ENCODE measurements around the gene PLEKHG2.
A peak's percentile ranks its signal among the peaks of the same experiment; 100 is the strongest.

Gene PLEKHG2

GRCh38 chr19:39405958-39406655 is 6.4 kb upstream of the PLEKHG2 start:
- no peak for DNase-seq (ENCODE audit: low read depth)

- no peak for DNase-seq (ENCODE audit: low read depth)
Measured at GRCh38 chr19:39406656-39407409, 5.6 kb upstream of the PLEKHG2 start, which contains the start of gene ZFP36. ZFP36 (plus strand) TSS chr19:39406847; CDS start chr19:39406905, 58 bp downstream.

GRCh38 chr19:39407410-39407659 is 5.1 kb upstream of the PLEKHG2 start:
- DNase-seq (ENCODE audit: low read depth): no peak

GRCh38 chr19:39407660-39408391 is 4.6 kb upstream of the PLEKHG2 start:
- DNase-seq (ENCODE audit: low read depth): no peak

GRCh38 chr19:39408392-39409207 is 3.9 kb upstream of the PLEKHG2 start:
- no peak for DNase-seq (ENCODE audit: low read depth)

GRCh38 chr19:39409208-39410016 is 3.1 kb upstream of the PLEKHG2 start:
- no peak for DNase-seq (ENCODE audit: low read depth)

GRCh38 chr19:39410017-39410830 is 2.2 kb upstream of the PLEKHG2 start:
- no peak for DNase-seq (ENCODE audit: low read depth)

- DNase-seq (ENCODE audit: low read depth): no peak
Measured at GRCh38 chr19:39410831-39411080, 1.7 kb upstream of the PLEKHG2 start.

GRCh38 chr19:39411081-39411831 is 1.2 kb upstream of the PLEKHG2 start:
- no peak for DNase-seq (ENCODE audit: low read depth)

GRCh38 chr19:39411832-39412099 is 703 bp upstream of the PLEKHG2 start:
- DNase-seq (ENCODE audit: low read depth): peak; percentile 99

- DNase-seq (ENCODE audit: low read depth): no peak
Measured at GRCh38 chr19:39412867-39413271, 400 bp downstream of the PLEKHG2 start.

GRCh38 chr19:39413272-39413910 is 922 bp downstream of the PLEKHG2 start:
- no peak for DNase-seq (ENCODE audit: low read depth)

- no peak for DNase-seq (ENCODE audit: low read depth)
Measured at GRCh38 chr19:39413911-39414608, 1.6 kb downstream of the PLEKHG2 start.

- no peak for DNase-seq (ENCODE audit: low read depth)
Measured at GRCh38 chr19:39415111-39416046, 2.9 kb downstream of the PLEKHG2 start.

- DNase-seq (ENCODE audit: low read depth): no peak
Measured at GRCh38 chr19:39416152-39417120, 4.0 kb downstream of the PLEKHG2 start.

- no peak for DNase-seq (ENCODE audit: low read depth)
Measured at GRCh38 chr19:39417463-39418181, 5.2 kb downstream of the PLEKHG2 start.
